GM10266 (cell line): ENCODE results near the gene CTNNB1.

ENCODE experiments used
- DNase-seq: peaks from one replicate; pipeline ENCODE4 v3.0.0; 2012; ENCODE audit errors: extremely low spot score
- CTCF ChIP-seq: IDR thresholded peaks from 2 replicates; pipeline ENCODE4 v1.5.1; 2012; ENCODE audit warnings: mild to moderate bottlenecking, low read depth; ENCODE audit not compliant: control insufficient read depth, insufficient read depth; ENCODE audit errors: missing control alignments

CTNNB1 gene

DNA sequence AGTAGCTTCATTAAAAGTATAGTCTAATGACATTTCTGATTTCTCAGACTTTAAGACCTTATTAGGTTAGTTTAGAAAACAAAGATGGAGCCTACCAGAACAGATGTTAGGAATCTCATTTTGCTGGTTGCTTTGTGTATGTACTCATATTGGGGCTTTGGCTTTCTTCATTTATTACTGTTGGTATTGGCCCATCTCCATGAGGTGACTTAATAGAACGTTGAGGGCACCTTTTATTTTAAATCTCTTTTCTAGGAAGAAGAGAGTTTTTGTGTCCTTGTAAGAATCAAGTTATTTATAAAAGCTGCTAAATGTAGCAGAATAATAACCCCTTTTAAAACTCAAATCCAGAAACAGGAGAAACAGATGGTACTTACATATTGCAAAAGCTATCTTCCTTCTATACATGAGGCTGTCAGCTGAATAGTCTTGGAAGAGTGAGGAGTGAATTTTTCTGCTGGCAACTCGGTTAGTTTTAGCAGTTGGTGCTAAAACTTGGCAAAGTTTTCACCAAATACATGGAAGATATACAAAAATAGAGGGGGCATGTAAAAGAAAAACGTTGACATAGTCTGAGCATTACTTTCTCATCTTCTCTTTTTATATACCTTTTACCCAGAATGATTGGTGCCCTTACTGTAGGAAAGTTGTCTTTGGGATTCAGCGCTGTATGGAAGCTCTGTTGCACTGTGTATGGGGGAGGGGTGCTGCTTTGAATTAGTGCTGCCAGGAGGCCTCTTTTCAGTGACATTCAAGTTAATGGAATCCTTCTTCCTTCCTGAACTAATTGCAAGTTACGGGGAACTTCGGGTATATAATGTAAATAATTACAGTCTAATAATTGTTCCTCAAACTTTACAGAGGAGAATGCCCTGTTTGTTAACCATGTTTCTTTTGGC, 35.8 kb downstream of the CTNNB1 start:
- no peak for DNase-seq
- TF ChIP-seq CTCF = no peak

DNA sequence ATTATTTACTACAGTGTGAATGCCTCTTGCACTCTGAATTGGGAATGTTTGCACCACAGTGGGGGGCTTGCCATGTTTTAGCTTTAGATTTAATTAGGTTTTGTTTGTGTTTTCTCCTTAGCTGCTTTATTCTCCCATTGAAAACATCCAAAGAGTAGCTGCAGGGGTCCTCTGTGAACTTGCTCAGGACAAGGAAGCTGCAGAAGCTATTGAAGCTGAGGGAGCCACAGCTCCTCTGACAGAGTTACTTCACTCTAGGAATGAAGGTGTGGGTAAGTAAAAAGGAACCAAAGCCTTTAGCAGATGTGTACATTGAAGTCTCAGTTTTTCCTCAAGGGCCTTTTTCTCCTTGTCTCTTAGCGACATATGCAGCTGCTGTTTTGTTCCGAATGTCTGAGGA, 36.9 kb downstream of the CTNNB1 start:
- TF ChIP-seq CTCF = no peak
- DNase-seq = no peak

GRCh38 chr3:41237907-41238306, 38.6 kb downstream of the CTNNB1 start:
- no peak for TF ChIP-seq CTCF
- DNase-seq = no peak

GRCh38 chr3:41239587-41239986, 40.3 kb downstream of the CTNNB1 start:
- DNase-seq = no peak
- TF ChIP-seq CTCF = no peak

DNA sequence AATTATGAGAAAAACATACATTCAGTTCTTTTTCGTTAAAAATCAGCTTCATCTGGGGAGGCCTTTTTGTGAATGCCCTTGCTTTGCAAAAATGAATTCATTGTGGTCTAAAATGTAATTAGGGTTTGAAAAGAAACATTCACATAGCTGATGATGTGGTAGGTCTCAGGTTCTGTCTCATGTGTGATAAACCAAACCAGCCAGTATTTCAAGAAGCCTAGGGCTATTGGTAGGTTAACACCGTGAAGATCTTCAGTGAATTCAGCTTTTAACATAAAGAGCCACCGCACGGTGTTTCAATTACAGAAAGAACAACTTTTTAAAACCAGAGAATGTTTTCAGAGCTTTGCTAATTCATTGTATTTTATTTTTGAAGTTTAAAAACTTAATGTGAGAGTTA, 41.9 kb downstream of the CTNNB1 start:
- no peak for TF ChIP-seq CTCF
- no peak for DNase-seq

DNA sequence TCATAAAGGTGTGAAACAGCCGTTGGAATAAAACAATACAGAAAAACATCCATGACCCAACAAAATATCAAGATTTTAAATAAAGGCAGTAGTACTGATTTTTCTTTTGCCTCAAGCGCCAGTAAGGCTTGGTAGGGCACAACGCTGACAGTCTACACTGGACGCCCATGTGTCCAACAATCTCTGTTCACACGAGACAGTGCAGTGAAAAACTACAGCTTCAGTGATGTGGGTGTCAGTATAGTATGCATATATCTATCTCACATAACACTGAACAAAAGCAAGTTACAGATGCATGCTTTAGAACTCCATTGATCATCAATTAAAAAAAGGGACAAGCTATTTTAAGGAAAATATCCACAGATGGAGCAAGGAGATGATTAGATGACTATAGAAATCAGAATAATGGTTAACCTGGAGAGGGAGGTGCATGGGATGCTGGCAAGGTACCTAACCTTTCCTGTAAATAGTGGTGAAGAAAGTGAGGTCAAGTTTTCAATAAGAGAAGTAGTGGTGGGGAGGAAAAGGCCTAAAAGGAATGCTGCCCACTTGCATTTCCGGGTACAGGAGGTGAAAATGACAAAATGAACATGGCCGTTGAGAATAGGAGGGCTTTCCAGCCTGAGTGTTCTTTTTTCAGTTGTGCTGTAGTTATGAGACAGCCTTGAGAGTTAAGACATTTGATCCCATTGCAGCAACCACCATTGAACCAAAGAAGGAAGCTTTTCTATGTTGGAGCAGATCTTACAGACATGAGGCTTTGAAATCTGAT, 42.7 kb downstream of the CTNNB1 start:
- no peak for TF ChIP-seq CTCF
- no peak for DNase-seq

- TF ChIP-seq CTCF = no peak
- DNase-seq = no peak
Observed at GRCh38 chr3:41243183-41243582, 43.9 kb downstream of the CTNNB1 start.
